ENCODE measurements around the gene FAM151B.

The FAM151B gene

GRCh38 chr5:80591352-80591751 is 103.5 kb downstream of the FAM151B start:
- no peak for DNase-seq

- no peak for DNase-seq
Observed at GRCh38 chr5:80592105-80592504, 104.2 kb downstream of the FAM151B start.
